Esophagus squamous epithelium (tissue), 4 donors: Measurements from ENCODE around the gene ZNF880.

Experiments used
- CTCF ChIP-seq, 6 experiments: fragments of 450-650 bp in 4 of 6; fragments of 200-600 bp in 2 of 6; sonication (generic) in 2 of 6; IDR thresholded peaks; one replicate each; pipeline ENCODE4 v1.5.1; 2016 to 2019; ENCODE audit warnings: antibody characterized with exemption in 6 of 6, mild to moderate bottlenecking in 4 of 6, moderate library complexity in 4 of 6
- POLR2A ChIP-seq, 4 donors: fragments of 450-650 bp; IDR thresholded peaks; one replicate each; pipeline ENCODE4 v1.6.1; 2017; ENCODE audit warnings: antibody characterized with exemption in 4 of 4, mild to moderate bottlenecking in 4 of 4, moderate library complexity in 3 of 4

DNA sequence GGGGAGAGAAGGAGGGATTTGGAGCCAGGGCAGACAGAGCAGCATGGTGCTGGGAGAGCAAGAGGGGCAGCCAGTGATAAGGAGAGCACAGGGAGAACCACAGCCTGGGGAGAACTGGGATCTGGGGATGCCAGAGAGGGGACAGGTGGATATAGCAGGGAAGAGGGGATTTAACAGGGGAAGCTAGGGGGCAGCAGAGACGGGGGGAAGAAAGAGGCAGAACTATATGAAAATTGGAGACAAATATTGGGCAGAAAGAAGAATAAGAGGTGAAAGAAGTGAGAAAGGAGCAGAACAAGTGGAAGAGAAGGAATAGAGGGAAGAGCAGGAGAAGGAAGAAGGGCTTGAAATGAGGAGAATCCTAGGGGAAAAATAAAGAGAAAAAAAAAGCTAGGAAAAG, 21.4 kb downstream of the ZNF880 start:
- TF ChIP-seq POLR2A (IDR thresholded peaks at IDR 0.05) (no peak), CTCF (IDR thresholded peaks at IDR 0.05) (no peak)
